PC-9 (cell line): Measurements from ENCODE around the gene KRTAP10-12.

Experiments
- EZH2 ChIP-seq: fragments of 200-600 bp; sonication (generic); IDR thresholded peaks from 2 replicates; pipeline ENCODE4 v1.8.0; 2017; ENCODE audit warnings: antibody characterized with exemption, low read depth
- TF ChIP-seq, protein P1 (sequence below): fragments of 200-600 bp; sonication (generic); conservative IDR thresholded peaks from 2 replicates; pipeline ENCODE4 v1.6.1; 2017; ENCODE audit warnings: mixed run types, antibody characterized with exemption, mild to moderate bottlenecking, moderate library complexity

DNA sequence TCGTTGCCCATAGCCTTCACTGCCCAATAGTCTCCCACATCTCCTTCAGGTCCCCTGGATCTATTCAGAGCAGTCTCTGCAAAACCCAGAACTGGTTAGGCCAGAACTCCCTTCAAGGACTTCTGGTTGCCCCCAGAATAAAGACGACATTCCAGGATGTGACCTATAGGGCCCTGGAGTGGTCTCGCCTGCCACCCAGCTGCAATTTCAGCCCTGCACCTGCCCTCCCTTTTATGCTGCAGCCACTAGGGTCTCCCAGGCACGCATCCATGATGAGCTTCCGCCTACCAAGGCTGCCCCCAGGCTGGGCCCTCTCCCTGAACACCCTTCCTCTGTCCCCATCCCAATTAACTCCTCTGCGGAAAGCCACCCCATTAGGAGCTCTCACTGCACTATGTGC lies 21.6 kb downstream of the KRTAP10-12 start:
- TF ChIP-seq, protein P1, sequence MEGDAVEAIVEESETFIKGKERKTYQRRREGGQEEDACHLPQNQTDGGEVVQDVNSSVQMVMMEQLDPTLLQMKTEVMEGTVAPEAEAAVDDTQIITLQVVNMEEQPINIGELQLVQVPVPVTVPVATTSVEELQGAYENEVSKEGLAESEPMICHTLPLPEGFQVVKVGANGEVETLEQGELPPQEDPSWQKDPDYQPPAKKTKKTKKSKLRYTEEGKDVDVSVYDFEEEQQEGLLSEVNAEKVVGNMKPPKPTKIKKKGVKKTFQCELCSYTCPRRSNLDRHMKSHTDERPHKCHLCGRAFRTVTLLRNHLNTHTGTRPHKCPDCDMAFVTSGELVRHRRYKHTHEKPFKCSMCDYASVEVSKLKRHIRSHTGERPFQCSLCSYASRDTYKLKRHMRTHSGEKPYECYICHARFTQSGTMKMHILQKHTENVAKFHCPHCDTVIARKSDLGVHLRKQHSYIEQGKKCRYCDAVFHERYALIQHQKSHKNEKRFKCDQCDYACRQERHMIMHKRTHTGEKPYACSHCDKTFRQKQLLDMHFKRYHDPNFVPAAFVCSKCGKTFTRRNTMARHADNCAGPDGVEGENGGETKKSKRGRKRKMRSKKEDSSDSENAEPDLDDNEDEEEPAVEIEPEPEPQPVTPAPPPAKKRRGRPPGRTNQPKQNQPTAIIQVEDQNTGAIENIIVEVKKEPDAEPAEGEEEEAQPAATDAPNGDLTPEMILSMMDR: no peak
- no peak for TF ChIP-seq EZH2
